HG03457 (cell line): Measurements from ENCODE around the gene CASZ1.

ENCODE experiments used
- ATAC-seq: cut with Tn5 transposase; IDR thresholded peaks from one replicate; pipeline ENCODE4 v1.9.1; 2021; ENCODE audit warnings: moderate number of reproducible peaks; ENCODE audit not compliant: unreplicated experiment

CASZ1 gene

DNA sequence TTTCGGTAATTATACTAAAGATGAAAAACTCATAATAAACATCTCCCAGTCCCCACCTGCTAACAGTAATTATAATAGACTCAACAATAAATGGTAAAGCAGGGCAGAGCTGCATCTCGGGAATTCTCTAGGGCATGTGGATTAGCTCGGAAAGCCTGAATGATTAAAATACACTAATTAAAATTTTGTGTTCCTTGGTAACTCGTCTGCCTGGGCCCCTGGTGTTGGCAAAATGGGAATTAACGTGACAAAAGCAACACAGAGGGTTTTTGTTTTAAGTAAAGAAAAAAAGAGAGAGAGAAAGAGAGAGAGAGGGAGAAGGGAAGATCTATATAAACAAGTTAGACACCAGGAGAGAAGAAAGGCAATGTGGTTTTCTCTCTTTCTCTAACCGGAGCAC lies 62.1 kb downstream of the CASZ1 start:
- no peak for ATAC-seq

DNA sequence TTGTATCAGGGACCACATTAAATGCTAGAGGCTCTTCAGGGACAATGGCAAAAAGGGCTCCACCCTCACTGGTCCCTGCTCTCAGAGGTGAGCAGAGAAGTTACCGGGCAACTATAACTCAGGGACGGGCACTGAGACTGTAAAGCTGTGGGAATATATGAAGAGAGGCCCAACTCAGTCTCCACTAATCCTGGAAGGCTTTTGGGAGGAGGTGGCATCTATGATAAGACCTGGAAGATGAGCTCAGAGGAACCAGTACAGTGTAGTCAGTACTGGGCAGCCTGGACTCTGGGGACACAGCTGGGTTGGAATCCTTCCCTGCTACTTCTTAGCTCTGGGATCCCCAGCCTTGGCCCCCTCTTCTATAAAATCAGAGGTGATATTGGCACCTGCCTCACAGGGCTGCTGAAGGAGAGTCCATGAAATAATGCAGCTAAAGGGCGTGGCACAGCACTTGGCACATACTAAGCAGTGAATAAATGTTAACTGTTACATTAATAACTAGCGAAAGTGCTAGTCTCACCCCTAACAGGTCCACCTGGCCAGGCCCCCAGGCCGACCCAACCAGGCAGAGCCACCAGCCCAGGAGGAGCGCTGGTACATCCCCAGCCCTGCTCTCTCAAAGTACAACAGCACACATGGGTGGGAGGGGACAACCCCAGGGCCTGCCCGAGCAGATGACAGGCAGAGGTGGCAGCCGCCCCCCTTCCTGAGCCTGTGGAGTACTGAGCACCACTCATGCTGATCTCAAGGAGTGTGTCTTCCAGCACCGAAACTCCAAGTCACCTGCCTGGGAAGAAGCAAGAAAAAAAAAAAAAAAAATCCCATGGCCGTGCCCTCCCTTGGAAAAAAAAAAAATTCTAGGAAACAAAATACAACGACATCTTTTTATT lies 62.7 kb downstream of the CASZ1 start:
- no peak for ATAC-seq

DNA sequence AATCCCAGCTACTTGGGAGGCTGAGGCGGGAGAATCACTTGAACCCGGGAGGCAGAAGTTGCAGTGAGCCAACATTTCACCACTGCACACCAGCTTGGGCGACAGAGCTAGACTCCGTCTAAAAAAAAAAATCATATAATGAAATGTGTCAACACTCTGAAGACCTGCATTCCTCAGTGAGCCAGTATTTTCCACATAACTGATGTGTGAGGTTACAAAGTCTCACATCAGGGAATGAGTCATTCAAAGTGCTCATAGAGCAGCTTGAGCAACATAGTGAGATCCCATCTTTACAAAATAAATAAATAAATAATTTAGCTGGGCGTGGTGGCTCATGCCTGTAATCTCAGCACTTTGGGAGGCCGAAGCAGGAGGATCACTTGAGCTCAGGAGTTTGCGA lies 65.5 kb downstream of the CASZ1 start:
- ATAC-seq, result no peak

DNA sequence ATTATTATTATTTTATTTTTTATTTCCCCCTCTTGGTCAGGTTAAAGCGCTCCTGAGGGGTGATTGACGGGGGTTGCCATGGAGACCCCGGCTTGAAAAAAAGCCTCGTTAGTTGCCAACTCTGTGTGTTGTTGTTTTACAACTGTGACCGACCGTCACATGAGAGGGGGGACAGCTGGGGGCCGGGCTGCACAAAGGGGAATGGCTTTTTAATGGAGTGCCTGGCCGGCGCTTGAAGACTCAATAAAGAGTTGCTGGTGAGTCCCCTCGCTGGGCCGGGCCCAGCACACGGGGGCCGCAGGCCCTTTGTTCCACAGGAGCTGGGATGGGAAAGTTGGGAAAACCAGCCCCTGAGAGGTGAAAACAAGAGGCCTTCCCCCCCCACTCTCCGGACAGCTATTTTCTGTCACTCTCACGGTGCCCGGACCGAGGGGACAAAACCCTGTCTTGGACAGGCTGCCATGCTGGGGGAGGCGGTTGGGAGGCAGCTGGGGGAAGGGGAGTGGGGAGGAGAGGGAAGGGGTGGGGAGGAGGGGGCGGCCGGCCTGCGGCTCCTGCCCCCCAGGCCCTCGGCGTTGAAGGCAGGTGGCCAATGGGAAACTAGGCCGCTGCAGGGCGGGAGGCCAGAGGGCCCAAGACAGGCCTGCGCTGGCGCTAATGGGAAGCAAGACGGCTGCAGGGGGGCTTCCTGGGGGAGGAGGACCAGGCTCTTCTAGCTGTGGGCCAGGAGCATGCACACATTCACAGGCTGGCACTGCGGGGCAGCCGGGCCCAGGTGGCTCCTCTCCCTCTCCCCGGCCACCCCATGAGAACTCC lies 67.6 kb downstream of the CASZ1 start:
- no peak for ATAC-seq

DNA sequence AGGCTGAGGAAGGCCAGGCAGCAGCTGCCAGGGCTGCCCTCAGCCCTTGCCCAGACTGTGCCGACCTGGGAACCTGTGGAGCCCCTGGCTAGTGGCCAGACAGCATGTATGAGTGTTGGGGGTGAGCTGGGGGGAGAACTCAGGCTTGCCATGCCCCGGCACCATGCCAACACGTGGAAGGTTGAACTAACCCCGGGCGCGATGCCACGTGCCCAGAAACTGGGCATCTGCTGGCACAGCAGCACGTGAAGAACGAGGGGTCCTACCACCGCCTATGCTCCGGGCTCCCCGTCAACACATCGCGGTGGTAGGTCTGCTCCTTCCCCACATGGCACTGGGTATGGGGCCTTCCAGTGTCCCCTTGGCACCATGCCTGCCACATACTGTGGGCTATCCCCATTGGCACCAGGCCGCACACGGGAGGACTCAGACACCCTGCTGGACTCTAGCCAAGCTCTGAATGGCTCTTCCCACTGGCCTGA lies 68.7 kb downstream of the CASZ1 start:
- no peak for ATAC-seq

DNA sequence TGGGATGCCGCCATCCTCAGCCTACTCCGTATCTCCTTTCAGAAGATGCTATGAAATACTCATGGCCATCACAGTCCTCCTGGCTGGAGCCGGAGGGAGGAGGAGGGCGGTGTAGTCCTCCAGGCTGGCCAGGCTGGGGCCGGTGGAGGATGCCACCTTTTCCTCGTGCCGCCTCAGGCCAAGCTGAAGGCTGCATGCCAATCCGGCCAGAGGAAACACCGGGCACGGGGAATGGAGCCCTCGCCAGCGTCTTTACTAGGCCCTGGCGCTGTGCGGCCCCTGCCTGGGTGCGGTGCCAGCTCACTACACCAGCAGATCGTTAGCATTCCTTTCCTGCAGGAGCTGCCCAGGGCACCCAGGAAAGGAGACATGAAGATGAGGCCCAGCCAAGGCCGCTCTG lies 70.1 kb downstream of the CASZ1 start:
- ATAC-seq, result no peak

DNA sequence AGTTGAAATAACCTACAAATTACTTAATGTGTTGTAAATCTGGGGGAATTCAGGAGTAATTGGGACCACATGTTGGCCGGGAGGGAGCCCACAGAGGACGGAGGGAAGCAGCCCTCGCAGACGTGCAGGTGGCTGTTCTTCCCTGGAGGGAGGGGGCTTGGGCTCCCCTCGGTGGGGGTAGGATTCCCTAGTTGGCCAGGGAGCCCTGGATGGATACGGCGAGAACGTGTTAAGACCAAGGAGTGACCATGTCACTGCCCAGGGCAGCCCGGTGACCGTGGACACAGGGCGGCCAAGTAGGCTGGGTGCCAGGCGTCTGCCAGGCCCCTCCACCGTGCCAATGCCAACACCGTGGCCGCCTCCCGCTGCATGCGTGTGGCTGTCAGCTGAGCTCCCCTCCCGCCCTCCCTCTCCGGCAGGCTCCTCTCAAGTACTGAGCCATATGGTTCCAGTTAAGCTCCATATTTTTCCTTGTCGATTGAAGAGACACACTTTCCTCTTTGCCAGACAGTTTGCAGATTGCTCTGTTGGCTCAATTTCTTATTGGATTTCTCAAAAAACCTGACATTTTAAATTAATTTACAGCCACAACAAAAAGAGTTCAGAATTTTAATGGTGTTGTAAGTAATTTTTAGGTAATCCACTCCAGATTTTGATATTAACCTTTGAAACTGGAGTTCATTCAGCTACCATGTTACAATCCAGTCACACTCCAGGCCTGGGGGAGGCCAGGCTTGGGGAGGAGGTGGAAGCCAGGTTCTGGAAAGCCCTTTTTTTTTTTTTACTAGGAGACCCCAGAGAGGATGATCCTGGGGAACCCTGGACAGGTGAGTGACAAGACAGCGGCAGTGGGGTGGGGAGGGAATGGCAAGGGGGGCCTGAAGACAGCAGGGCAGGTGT lies 71.2 kb downstream of the CASZ1 start:
- ATAC-seq, result no peak

DNA sequence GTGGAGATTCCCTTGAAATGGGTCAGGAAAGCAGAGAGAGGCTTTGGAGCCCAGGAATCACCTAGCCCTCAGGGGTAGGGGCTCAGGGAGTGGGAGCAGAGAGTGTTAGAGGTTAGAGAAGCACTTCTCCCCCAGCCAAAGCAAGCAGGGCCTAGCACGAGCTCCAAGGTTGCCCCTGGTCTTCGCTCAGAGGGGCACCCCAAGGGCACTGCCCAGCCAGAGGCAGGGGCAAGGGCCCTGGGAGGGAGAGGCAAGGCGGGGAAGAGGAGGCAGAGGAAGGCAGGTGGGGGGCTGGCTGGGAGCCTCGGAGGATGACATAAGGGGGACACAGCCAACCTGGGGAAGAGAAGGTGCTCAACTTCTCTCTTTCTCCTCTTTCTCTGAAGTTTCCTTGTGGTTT lies 71.9 kb downstream of the CASZ1 start:
- ATAC-seq, result no peak

DNA sequence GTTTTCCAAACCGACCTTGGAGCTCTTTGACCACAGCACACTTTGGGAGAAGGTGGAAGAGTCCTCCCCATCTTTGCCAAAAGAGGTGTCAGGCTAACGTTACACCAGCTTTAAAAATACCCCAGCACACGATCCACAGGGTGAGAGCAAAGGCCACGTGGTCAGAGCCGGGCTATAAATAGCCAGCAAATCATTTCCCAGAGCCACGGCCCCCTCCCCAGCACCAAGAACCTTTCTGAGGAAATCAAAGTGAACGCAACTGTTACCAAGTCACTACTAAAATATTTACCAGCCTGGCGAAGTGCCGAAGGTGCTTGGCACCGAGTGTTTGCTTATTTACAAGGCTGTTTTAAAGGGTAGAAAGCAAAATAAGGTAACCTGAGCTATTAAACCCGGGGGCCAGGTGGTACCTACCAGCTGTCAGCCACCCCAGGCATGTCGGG lies 72.4 kb downstream of the CASZ1 start:
- ATAC-seq, result no peak

DNA sequence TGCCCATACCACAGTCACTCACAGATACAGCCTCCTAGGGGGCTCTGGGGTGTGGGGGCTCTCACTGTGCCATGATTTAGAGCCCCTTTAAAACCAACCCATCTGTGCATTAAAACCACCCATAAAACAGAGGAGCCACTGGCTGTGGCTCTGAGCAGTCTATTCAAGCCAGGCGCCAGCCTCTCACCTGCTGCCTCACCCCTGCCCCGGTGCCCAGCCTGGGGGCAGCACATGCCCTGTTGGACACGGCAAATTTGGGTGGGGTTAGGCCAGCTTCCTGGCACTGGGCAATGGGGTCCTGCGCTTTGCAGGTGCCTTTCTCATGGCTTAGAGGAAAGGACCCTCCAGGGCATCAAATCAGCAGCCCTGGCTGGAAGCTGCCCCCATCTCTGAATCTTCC lies 73.1 kb downstream of the CASZ1 start:
- no peak for ATAC-seq

DNA sequence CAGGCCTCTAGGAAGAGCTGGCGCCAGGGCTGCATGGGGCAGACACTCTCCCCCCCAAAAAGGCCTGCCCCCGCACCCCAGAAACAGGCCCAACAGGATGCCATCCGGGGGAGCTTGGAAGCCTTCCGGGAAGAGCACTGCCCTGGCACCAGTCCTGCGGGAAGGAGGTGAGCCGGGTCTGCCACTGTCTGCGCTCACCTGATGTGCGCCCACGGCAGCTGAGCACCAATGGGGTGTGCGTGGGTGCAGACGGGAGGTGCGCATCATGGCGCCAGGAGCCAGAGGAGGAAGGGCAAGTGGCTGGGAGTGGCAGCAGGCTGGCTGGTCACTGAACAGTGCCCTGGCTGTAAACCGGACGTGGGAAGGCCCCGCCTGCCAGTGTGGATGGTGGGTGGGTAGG lies 73.6 kb downstream of the CASZ1 start:
- no peak for ATAC-seq

DNA sequence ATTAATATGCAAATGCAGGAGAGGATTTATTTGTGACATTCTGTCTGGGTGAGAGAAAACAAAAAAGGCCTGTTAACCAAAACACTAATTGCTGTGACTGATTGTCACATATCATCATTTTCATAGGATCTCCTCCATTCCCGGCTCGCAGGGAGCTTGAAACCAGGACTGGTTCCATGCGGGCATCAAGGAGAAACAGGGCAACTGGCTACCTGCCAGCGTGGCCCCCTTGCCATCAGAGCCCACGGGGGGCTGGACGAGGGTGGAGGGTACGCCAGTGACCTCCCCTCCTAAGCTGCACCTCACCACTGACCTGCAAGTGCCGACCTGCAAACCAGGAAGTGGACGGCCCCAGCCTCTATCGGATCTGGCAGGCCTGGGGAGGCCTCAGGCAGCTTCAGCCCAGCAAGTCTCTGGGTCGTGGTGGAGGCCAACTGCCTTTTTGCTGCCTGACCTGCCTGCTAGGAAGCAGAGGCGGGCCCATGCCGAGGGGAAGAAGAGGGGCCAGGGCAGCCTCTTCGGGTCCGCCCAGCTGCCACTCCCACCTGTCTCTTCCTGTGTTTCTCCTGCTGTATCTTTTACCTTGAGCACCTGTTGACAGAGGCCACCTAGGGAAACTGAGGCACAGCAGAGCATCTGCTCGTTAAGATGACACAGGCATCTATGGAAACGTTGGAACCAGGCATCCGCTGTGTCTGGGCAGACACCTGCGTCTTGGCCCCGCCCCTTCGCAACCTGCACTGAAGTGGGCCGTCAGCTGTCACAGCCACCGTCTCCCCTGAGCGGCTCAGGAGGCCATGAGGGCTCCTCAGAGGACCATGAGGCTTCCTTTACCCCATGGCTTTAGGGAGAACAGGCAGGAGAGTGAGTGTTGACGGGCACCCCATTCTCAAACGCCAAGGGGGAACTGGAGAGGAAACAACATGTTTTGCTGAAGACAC lies 74.8 kb downstream of the CASZ1 start:
- ATAC-seq, result no peak

DNA sequence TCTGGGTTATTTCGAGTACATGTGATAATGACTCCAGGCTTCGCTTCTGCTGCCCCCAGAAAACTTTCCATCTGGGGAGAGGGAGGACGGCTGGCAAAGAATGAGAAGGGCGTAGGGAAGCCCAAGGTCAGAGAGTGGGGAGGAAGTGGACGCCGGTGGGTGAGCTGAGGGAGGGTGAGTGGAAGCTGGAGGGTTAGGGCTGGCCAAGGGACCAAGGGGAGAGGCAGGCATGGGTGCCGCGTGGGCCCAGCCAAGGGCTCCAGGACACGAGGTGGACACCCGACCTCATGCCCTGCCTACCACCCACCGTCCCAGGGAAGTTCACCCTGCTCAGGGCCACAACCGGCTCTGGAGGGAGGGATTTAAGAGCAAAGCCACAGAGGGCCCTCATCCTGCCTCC lies 75.8 kb downstream of the CASZ1 start:
- no peak for ATAC-seq

DNA sequence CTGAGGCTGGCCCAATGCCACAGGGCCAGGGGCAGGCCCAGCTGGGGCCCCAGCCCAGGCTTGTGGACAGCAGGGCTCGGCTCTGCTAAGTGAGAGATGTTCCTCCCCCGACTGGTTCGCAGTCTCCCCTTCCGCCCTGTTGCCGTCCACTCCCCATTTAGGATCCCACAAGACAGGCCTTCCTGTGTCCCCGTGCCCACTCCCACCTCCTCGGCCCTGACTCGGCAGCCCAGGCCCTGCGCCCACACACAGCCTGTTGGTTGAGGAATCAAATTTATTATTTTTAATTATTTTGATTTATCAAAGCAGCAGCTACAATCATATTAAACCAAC lies 78.4 kb downstream of the CASZ1 start:
- ATAC-seq, result no peak

DNA sequence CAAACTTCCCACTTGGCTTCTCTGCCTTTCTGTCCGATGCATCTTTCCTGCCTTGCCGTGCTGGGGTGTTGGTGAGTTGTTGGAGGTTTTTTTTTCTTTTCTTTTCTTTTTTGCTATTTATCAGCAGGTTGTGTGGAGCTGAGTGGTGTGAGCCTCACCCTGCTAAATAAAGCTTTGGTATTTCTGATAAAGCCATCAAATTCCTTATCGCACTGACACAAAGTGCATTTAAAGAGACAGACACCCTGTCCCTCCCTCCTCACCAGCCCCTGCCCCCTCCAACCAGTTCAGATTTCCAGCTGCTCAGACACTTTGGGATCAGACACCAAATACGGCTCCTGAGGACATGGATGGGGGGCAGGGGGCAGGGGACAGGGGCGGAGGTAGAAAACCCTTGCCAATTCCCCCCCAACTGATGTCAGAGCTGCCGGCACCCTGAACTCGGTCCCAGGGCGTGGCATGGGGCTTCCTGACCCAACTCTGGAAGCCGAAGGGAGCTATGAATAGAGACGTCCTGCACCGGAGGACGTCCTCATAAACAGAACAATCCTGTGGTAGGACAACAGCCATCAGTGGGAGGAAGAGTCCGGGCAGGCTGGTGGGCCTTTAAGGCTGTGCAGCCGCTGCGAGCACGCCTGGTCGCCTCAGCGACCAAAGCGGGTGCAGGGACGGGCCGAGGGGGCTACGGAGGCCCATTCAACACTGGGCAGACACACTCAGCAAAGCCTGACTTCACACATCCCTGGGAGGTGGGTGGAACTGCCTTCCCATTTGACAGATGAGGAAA lies 79.0 kb downstream of the CASZ1 start:
- no peak for ATAC-seq

DNA sequence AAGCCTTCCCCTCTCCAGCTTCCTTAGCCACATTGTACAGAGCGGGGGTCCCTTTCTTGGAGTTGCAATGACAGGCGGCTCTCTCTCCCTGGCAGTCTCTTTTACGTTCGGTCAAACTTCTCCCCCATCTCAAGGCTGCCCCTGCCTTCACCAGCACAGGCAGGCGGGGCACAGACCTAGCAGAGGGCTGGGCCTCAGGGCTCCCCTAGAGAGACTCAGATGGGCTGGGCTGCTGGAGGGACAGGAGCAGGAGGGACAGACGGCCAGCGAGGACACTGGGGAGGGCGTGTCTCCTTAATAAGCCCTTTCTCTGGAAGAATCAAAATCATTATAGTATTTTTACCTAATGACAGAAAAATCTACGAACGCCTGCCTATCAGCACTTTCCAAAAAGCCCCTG lies 79.6 kb downstream of the CASZ1 start:
- no peak for ATAC-seq

DNA sequence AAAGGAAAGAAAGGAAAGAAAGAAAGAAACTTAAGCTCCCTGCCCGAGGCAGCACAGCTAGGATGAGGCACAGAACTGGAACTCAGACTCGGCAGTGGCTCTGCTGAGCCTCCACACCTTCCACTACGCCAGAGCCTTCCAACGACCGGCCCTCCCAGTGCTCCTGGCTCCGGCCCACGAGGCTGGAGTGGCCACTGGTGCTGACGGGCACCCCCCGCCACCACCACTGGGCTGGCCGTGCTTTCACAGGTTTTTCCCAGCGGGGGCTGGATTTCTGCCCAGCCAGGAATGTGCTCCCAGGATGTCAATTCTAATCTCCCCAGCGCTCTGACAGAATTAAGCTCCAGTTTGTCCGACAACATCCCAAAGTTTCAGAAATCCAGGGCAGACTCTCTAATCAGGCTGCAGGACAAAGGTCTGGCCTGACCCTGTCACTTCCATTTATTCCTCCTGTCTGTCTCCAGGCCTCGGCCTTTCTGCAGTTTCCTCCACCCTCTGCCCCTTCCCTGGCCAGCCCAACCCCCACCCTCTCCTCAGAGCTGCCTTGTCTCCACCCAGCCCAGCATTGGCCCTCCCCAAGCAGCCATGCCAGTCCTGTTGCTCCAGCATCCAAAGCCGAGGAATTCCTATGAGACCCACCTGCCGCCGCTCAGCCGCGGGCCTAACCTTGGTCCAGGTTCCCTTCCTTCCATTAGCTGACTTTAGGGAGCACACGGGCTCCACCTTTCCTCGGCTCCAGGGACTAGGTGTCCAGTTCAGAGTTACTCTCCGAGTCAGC lies 81.9 kb downstream of the CASZ1 start:
- ATAC-seq, result no peak

DNA sequence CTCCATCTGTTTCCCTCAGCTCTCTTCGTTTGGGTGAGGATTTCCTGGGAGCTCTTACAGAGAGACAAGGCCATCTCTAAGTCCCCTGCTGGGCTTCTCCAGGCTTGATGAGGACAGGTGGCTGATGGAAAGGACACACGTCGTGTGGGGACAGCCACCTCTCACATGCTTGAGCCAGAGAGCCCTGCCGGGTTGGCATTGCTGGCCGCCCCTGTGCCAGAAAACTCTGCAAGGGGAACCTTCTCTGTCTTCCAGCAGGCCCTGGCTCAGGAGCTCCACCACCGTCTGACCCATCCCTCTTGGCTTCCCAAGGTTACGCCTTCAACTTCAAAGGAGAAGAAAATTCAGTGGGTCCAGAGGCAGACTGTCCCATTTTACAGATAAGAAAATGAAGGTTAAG lies 82.8 kb downstream of the CASZ1 start:
- ATAC-seq, result no peak
